ENCODE data around the gene CRYBB1. TPM values are rescaled to one million over a fixed set of nuclear protein-coding genes. Genes with fewer than 3 reads are reported as not detected.
A peak's percentile ranks its signal among the peaks of the same experiment; 100 is the strongest.

CRYBB1 gene
- polyA plus RNA-seq, 1 of the 3 experiments (the other 2 are of a cell fraction), result 0.05 TPM

- H3K27me3 ChIP-seq (ENCODE audit: insufficient read depth), result no peaks in the 10 kb centered on the region
- peaks cover 11% of the 10 kb centered on the region for H3F3A ChIP-seq (replicated peaks; ENCODE audit: insufficient read depth)
- TF ChIP-seq REST (IDR thresholded peaks at IDR 0.05; ENCODE audit: low read depth, low read length) (no peak), PBX3 (IDR thresholded peaks at IDR 0.05) (peak; percentile 30; the same call in 1 of the 2 replicates)
- ChIA-PET CTCF (interaction anchor here (2.2 kb wide), 1 partner anchor 8 kb away, joined by 6 read pairs; no protein-coding TSS in a partner anchor), POLR2A (no interaction called here)
- H3K4me2 ChIP-seq, result no peak overlapping the region
- DNase-seq, result no peak
- no peaks in the 10 kb centered on the region for H3K9me2 ChIP-seq
- H4K20me1 ChIP-seq (ENCODE audit: insufficient read depth), result no peaks in the 10 kb centered on the region
- H3K4me3 ChIP-seq (ENCODE audit: low read depth in 2 of 2, low read length in 1 of 2), result no peak overlapping the region
- H3K9me3 ChIP-seq, result no peaks in the 10 kb centered on the region
- WGBS (ENCODE audit: low lambda C conversion rate), result 85% methylated on average over 5 of the region's 7 CpGs
- H3K36me3 ChIP-seq (replicated peaks in 1 of 2; ENCODE audit: control insufficient read depth in 1 of 2, insufficient read depth in 2 of 2, low read length in 1 of 2), result no peaks in the 10 kb centered on the region
- no peak overlapping the region for H3K27ac ChIP-seq (ENCODE audit: low read depth in 2 of 2, low read length in 1 of 2)
- H3K4me1 ChIP-seq (ENCODE audit: control insufficient read depth in 1 of 2, insufficient read depth in 2 of 2, low read depth in 1 of 2, low read length in 1 of 2), result peaks cover 7% of the 10 kb centered on the region in 2 experiments; a peak in 2 of 4 replicates
- no peak overlapping the region for H2AFZ ChIP-seq (ENCODE audit: low read depth)
- no peaks in the 10 kb centered on the region for H3K79me2 ChIP-seq (ENCODE audit: insufficient read depth)
- H3K9ac ChIP-seq, result no peak overlapping the region
These were observed 43.2 kb upstream of the CRYBB1 start for GRCh38 chr22:26660961-26661578.

- no peaks in the 10 kb centered on the region for H3K9me2 ChIP-seq
- no peaks in the 10 kb centered on the region for H3K79me2 ChIP-seq (ENCODE audit: insufficient read depth)
- ChIA-PET CTCF (interaction anchor here (2.2 kb wide), 1 partner anchor 9 kb away, joined by 6 read pairs; no protein-coding TSS in a partner anchor), POLR2A (no interaction called here)
- WGBS (ENCODE audit: low lambda C conversion rate), result 93% methylated on average over 6 of the region's 6 CpGs
- no peaks in the 10 kb centered on the region for H3K36me3 ChIP-seq (replicated peaks in 1 of 2; ENCODE audit: control insufficient read depth in 1 of 2, insufficient read depth in 2 of 2, low read length in 1 of 2)
- H3F3A ChIP-seq (replicated peaks; ENCODE audit: insufficient read depth), result peaks cover 6% of the 10 kb centered on the region
- H2AFZ ChIP-seq (ENCODE audit: low read depth), result no peak overlapping the region
- H4K20me1 ChIP-seq (ENCODE audit: insufficient read depth), result no peaks in the 10 kb centered on the region
- no peak overlapping the region for H3K4me3 ChIP-seq (ENCODE audit: low read depth in 2 of 2, low read length in 1 of 2)
- DNase-seq, result no peak
- H3K9ac ChIP-seq, result no peak overlapping the region
- no peak overlapping the region for H3K27ac ChIP-seq (ENCODE audit: low read depth in 2 of 2, low read length in 1 of 2)
- TF ChIP-seq FOXJ3 (CRISPR knock-in tag; IDR thresholded peaks at IDR 0.05), result no peak
- no peak for TF ChIP-seq PBX3 (IDR thresholded peaks at IDR 0.05)
- no peak for TF ChIP-seq JUND (IDR thresholded peaks at IDR 0.05)
- TF ChIP-seq CTCF (IDR thresholded peaks at IDR 0.05), result no peak
- TF ChIP-seq ZBTB33 (IDR thresholded peaks at IDR 0.05; ENCODE audit: borderline replicate concordance, low read depth), result no peak
- TF ChIP-seq EZH2phosphoT487 (IDR thresholded peaks at IDR 0.05; ENCODE audit: borderline replicate concordance, low read depth), result no peak
- no peak for TF ChIP-seq ELF1 (IDR thresholded peaks at IDR 0.05)
- TF ChIP-seq GABPA (IDR thresholded peaks at IDR 0.05; ENCODE audit: low read depth), result no peak
- no peak for TF ChIP-seq IRF3 (IDR thresholded peaks at IDR 0.05; ENCODE audit: low read depth, low read length)
- H3K4me1 ChIP-seq (ENCODE audit: control insufficient read depth in 1 of 2, insufficient read depth in 2 of 2, low read depth in 1 of 2, low read length in 1 of 2), result peaks cover 6 to 7% of the 10 kb centered on the region in 2 experiments; a peak in 2 of 4 replicates
- H3K27me3 ChIP-seq (ENCODE audit: insufficient read depth), result no peaks in the 10 kb centered on the region
- H3K9me3 ChIP-seq, result no peaks in the 10 kb centered on the region
- no peak overlapping the region for H3K4me2 ChIP-seq
These were observed 42.5 kb upstream of the CRYBB1 start for GRCh38 chr22:26660356-26660755.
